H1 (cell line): ENCODE data around the gene KIF2C. TPM values are rescaled to one million over a fixed set of nuclear protein-coding genes. Genes with fewer than 3 reads are reported as not detected.

ENCODE experiments used
- CTCF ChIA-PET: fragments of 300-600 bp; sonication (Branson Sonifier 250); formaldehyde crosslinking; loops from one replicate; lab custom pipeline; 2021; ENCODE audit not compliant: partially characterized antibody; lab: Charles Lee
- POLR2A ChIA-PET: fragments of 300-600 bp; sonication (Branson Sonifier 250); formaldehyde crosslinking; loops from one replicate; lab custom pipeline; 2021; ENCODE audit warnings: inconsistent platforms; ENCODE audit not compliant: partially characterized antibody; lab: Charles Lee
- DNase-seq, 2 experiments: peaks; one replicate each; pipeline versions ENCODE4 v3.0.0 to v3.0.0-alpha.2; 2010 to 2022; ENCODE audit warnings: low spot score in 2 of 2, low read depth in 1 of 2, mixed read lengths in 1 of 2
- FAIRE-seq: peaks from 2 replicates; lab custom pipeline; 2011; peaks lifted over from hg19 to GRCh38; lab: Jason Lieb, UNC
- H2AFZ ChIP-seq: 2 replicates; pipeline ENCODE4 v1.8.1; 2012; ENCODE audit warnings: low read length, inconsistent platforms
- H2AK5ac ChIP-seq: 2 replicates; pipeline ENCODE4 v1.6.1; 2013; ENCODE audit warnings: low read depth, low read length
- H2BK120ac ChIP-seq: replicated peaks from 2 replicates; pipeline ENCODE3; 2013; ENCODE audit warnings: low read depth, low read length, inconsistent platforms
- H2BK12ac ChIP-seq: 2 replicates; pipeline ENCODE4 v1.6.1; 2013; ENCODE audit warnings: low read depth, low read length
- H2BK15ac ChIP-seq: 2 replicates; pipeline ENCODE4 v1.6.1; 2013; ENCODE audit warnings: low read length
- H2BK20ac ChIP-seq: 2 replicates; pipeline ENCODE4 v1.6.1; 2013; ENCODE audit warnings: low read length
- H2BK5ac ChIP-seq: 2 replicates; pipeline ENCODE4 v1.6.1; 2013; ENCODE audit warnings: low read depth, low read length
- H3K14ac ChIP-seq: 2 replicates; pipeline ENCODE4 v1.6.1; 2013; ENCODE audit warnings: inconsistent platforms; ENCODE audit not compliant: insufficient read length
- H3K18ac ChIP-seq: 2 replicates; pipeline ENCODE4 v1.6.1; 2013; ENCODE audit warnings: low read length; ENCODE audit errors: extremely low read depth
- H3K23ac ChIP-seq: 2 replicates; pipeline ENCODE4 v1.6.1; 2013; ENCODE audit warnings: inconsistent platforms; ENCODE audit not compliant: insufficient read length
- H3K23me2 ChIP-seq: 2 replicates; pipeline ENCODE4 v1.6.1; 2013; ENCODE audit warnings: low read depth, low read length
- H3K27ac ChIP-seq: 2 replicates; pipeline ENCODE4 v1.6.1; 2011; ENCODE audit warnings: low read depth, low read length, inconsistent platforms
- H3K27me3 ChIP-seq, 4 experiments: replicated peaks in 1 of 4; 1 replicate in 1 of 4; 2 replicates in 3 of 4; pipeline versions ENCODE4 v1.6.1 to v1.8.1; 2011 to 2013; ENCODE audit warnings: low read length in 3 of 4, mild to moderate bottlenecking in 3 of 4, inconsistent platforms in 2 of 4, mixed read lengths in 2 of 4, moderate library complexity in 1 of 4; ENCODE audit not compliant: control insufficient read depth in 3 of 4, insufficient read depth in 3 of 4; ENCODE audit errors: extremely low read depth in 1 of 4
- H3K36me3 ChIP-seq, 4 experiments: 2 replicates each; pipeline versions ENCODE4 v1.6.1 to v1.8.1; 2011 to 2013; ENCODE audit warnings: mild to moderate bottlenecking in 4 of 4, low read length in 3 of 4, moderate library complexity in 2 of 4, control low read depth in 1 of 4, inconsistent platforms in 1 of 4; ENCODE audit not compliant: insufficient read depth in 4 of 4, control insufficient read depth in 2 of 4
- H3K4ac ChIP-seq: replicated peaks from 2 replicates; pipeline ENCODE3; 2013; ENCODE audit warnings: low read length, low read depth, mixed read lengths, inconsistent platforms; ENCODE audit not compliant: insufficient read length
- H3K4me1 ChIP-seq, 4 experiments: replicated peaks in 1 of 4; 1 replicate in 1 of 4; 2 replicates in 3 of 4; pipeline versions ENCODE4 v1.6.1 to v1.8.1; 2011 to 2013; ENCODE audit warnings: low read length in 3 of 4, inconsistent platforms in 2 of 4, mixed read lengths in 1 of 4; ENCODE audit not compliant: insufficient read depth in 4 of 4, control insufficient read depth in 3 of 4
- H3K4me2 ChIP-seq, 2 experiments: 2 replicates each; pipeline versions ENCODE4 v1.6.1 to v1.8.1; 2011 to 2013; ENCODE audit warnings: low read depth in 2 of 2, low read length in 2 of 2, control low read depth in 1 of 2, inconsistent platforms in 1 of 2, mild to moderate bottlenecking in 1 of 2; ENCODE audit not compliant: insufficient read depth in 1 of 2
- H3K4me3 ChIP-seq, 4 experiments: fragments of 200-600, 300-600 bp in 1 of 4; sonication (generic), shearing (Covaris generic), sonication (Bioruptor Twin) in 1 of 4; 2 replicates each; pipeline versions ENCODE4 v1.5.1 to v1.8.1; 2011 to 2016; ENCODE audit warnings: low read length in 4 of 4, low read depth in 3 of 4, control low read depth in 2 of 4, inconsistent platforms in 2 of 4, mild to moderate bottlenecking in 2 of 4, mixed read lengths in 1 of 4, moderate library complexity in 1 of 4; ENCODE audit not compliant: insufficient read depth in 2 of 4; ENCODE audit errors: extremely low read depth in 1 of 4
- H3K56ac ChIP-seq: replicated peaks from 2 replicates; pipeline ENCODE3; 2013; ENCODE audit warnings: low read depth, mild to moderate bottlenecking, mixed read lengths, low read length, inconsistent platforms; ENCODE audit not compliant: insufficient read length
- H3K79me1 ChIP-seq: 2 replicates; pipeline ENCODE4 v1.6.1; 2013; ENCODE audit warnings: low read depth, low read length, control low read depth
- H3K79me2 ChIP-seq, 2 experiments: 2 replicates each; pipeline versions ENCODE4 v1.6.1 to v1.8.1; 2012 to 2013; ENCODE audit warnings: low read length in 2 of 2, mild to moderate bottlenecking in 2 of 2, inconsistent platforms in 1 of 2; ENCODE audit not compliant: insufficient read depth in 2 of 2, control insufficient read depth in 1 of 2
- H3K9ac ChIP-seq, 4 experiments: replicated peaks in 1 of 4; 1 replicate in 1 of 4; 2 replicates in 3 of 4; pipeline versions ENCODE4 v1.6.1 to v1.8.1; 2011 to 2013; ENCODE audit warnings: low read depth in 3 of 4, low read length in 3 of 4, control low read depth in 2 of 4, mild to moderate bottlenecking in 2 of 4, moderate library complexity in 2 of 4, inconsistent platforms in 1 of 4; ENCODE audit errors: extremely low read depth in 1 of 4
- H3K9me3 ChIP-seq, 2 experiments: 2 replicates each; pipeline versions ENCODE4 v1.6.1 to v1.8.1; 2012 to 2013; ENCODE audit warnings: mild to moderate bottlenecking in 2 of 2, moderate library complexity in 2 of 2, control low read depth in 1 of 2, inconsistent platforms in 1 of 2, low read depth in 1 of 2, low read length in 1 of 2, mixed read lengths in 1 of 2; ENCODE audit not compliant: insufficient read depth in 2 of 2
- H4K20me1 ChIP-seq, 2 experiments: replicated peaks in 1 of 2; 2 replicates each; pipeline versions ENCODE3 to v1.8.1; 2011 to 2013; ENCODE audit warnings: inconsistent platforms in 2 of 2, low read length in 2 of 2, mild to moderate bottlenecking in 1 of 2; ENCODE audit not compliant: insufficient read depth in 2 of 2, control insufficient read depth in 1 of 2
- H4K5ac ChIP-seq: 2 replicates; pipeline ENCODE4 v1.6.1; 2013; ENCODE audit warnings: low read length, low read depth, mixed read lengths, inconsistent platforms; ENCODE audit not compliant: insufficient read length
- H4K8ac ChIP-seq: 2 replicates; pipeline ENCODE4 v1.8.0; 2013; ENCODE audit warnings: mild to moderate bottlenecking, moderate library complexity, low read length, inconsistent platforms; ENCODE audit not compliant: insufficient read depth; ENCODE audit errors: extremely low read depth
- H4K91ac ChIP-seq: replicated peaks from 2 replicates; pipeline ENCODE3; 2013; ENCODE audit warnings: low read length, mixed read lengths, inconsistent platforms; ENCODE audit not compliant: insufficient read length
- BRCA1 ChIP-seq: IDR thresholded peaks from 2 replicates; pipeline ENCODE4 v1.6.1; 2012; ENCODE audit warnings: low read depth, low read length, improper control_type of control experiment
- CBX8 ChIP-seq: fragments of 300-800, 300-1000 bp; sonication (generic); IDR thresholded peaks from 2 replicates; pipeline ENCODE4 v1.7.1; 2016; ENCODE audit warnings: low read depth, low read length, borderline replicate concordance
- CTCF ChIP-seq, 3 experiments: IDR thresholded peaks; 1 replicate in 2 of 3; 2 replicates in 1 of 3; pipeline versions ENCODE4 v1.5.1 to v1.6.1; 2011; ENCODE audit warnings: low read length in 3 of 3, mild to moderate bottlenecking in 3 of 3, inconsistent platforms in 2 of 3, low read depth in 1 of 3, moderate library complexity in 1 of 3; ENCODE audit not compliant: insufficient read depth in 1 of 3; ENCODE audit errors: control extremely low read depth in 1 of 3
- EZH2 ChIP-seq: fragments of 200-600 bp; sonication (generic); IDR thresholded peaks from 2 replicates; pipeline ENCODE4 v1.7.1; 2012; ENCODE audit warnings: low read depth, mild to moderate bottlenecking, moderate library complexity, low read length, inconsistent platforms; ENCODE audit not compliant: severe bottlenecking
- FOSL1 ChIP-seq: IDR thresholded peaks from 2 replicates; pipeline ENCODE4 v1.6.1; 2011; ENCODE audit warnings: mild to moderate bottlenecking, low read depth, low read length, moderate library complexity; ENCODE audit not compliant: insufficient read depth
- GTF2F1 ChIP-seq: IDR thresholded peaks from 2 replicates; pipeline ENCODE4 v1.6.1; 2012; ENCODE audit warnings: low read depth, low read length, improper control_type of control experiment, borderline replicate concordance
- KDM4A ChIP-seq: IDR thresholded peaks from one replicate; pipeline ENCODE4 v1.7.1; 2012; ENCODE audit warnings: low read depth, mild to moderate bottlenecking, moderate library complexity, low read length, inconsistent platforms; ENCODE audit not compliant: severe bottlenecking
- PHF8 ChIP-seq: fragments of 200-600 bp; sonication (generic); conservative IDR thresholded peaks from 2 replicates; pipeline ENCODE4 v1.7.1; 2012; ENCODE audit warnings: low read depth, mild to moderate bottlenecking, inconsistent platforms, low read length, moderate library complexity
- RNF2 ChIP-seq: fragments of 200-900, 300-1000 bp; sonication (generic); IDR thresholded peaks from 2 replicates; pipeline ENCODE4 v1.7.1; 2016; ENCODE audit warnings: borderline replicate concordance, low read depth, mild to moderate bottlenecking, antibody characterized with exemption, low read length; ENCODE audit not compliant: poor library complexity, severe bottlenecking; ENCODE audit errors: missing control alignments
- TAF1 ChIP-seq: IDR thresholded peaks from 2 replicates; pipeline ENCODE4 v1.6.1; 2011; ENCODE audit warnings: mild to moderate bottlenecking, low read depth, low read length
- WGBS, 2 experiments: shearing (Covaris generic) in 1 of 2; methylation state at CpG; one replicate each; pipeline versions ENCODE4 v1.1.6 to v1.1.7; 2013 to 2015; ENCODE audit warnings: low lambda C conversion rate in 2 of 2, mixed read lengths in 2 of 2, inconsistent platforms in 1 of 2, low coverage in 1 of 2, missing lambda C conversion rate in 1 of 2; ENCODE audit not compliant: insufficient replicate concordance in 2 of 2, insufficient coverage in 1 of 2, insufficient read length in 1 of 2; ENCODE audit errors: extremely low coverage in 1 of 2, missing lambda C conversion rate in 1 of 2; 5-methylcytosine and 5-hydroxymethylcytosine counted together
- polyA plus RNA-seq, 7 experiments: library from polyadenylated mRNA; depleted of rRNA in 3 of 7; stranded (reverse) in 5 of 7; unstranded in 2 of 7; fragments of >200 nt in 5 of 7; fragments of 200-250 nt in 2 of 7; gene quantifications; 1 replicate in 5 of 7; 2 replicates in 1 of 7; 4 replicates in 1 of 7; pipeline versions ENCODE4 v1.2.1 to v1.2.3, GENCODE V29; 2011 to 2013; ENCODE audit warnings: missing spikeins in 2 of 7, mixed read lengths in 2 of 7
- total RNA-seq: library from RNA; stranded (reverse); fragmentation: NEBNext Ultra II Directional; extraction: Animal tissue kit (Norgen Biotek cat#: 25700); gene quantifications from 2 replicates; pipeline ENCODE4 v1.2.1, GENCODE V29; 2021

Gene KIF2C
- total and polyA plus RNA-seq, 2 of the 8 experiments (the other 6 are each of a cell fraction or from before 2014, with no cell fraction given): 41.8 to 68.1 TPM

- no peak for FAIRE-seq
- TF ChIP-seq KDM4A (no peak), TAF1 (no peak), CTCF (IDR thresholded peaks at IDR 0.05; ENCODE audit: control extremely low read depth in 1 of 3, insufficient read depth in 1 of 3, low read depth in 1 of 3, low read length in 3 of 3) (no peak), EZH2 (no peak), CBX8 (no peak), PHF8 (no peak), BRCA1 (no peak), GTF2F1 (no peak), FOSL1 (no peak), RNF2 (no peak)
Observed at GRCh38 chr1:44733365-44733764, 6.3 kb upstream of the KIF2C start.

More at GRCh38 chr1:44733365-44733764, 6.3 kb upstream of the KIF2C start:
- Histone ChIP-seq H3K4ac (no peak overlapping the region), H2BK20ac (no peak overlapping the region), H2BK120ac (no peak overlapping the region), H2AK5ac (no peak overlapping the region), H3K27ac (no peak overlapping the region), H4K91ac (no peak overlapping the region), H2BK5ac (no peak overlapping the region), H3K79me1 (no peaks in the 10 kb centered on the region), H3K56ac (no peak overlapping the region), H2BK12ac (no peak overlapping the region), H3K4me1 (peaks cover 0 to 3% (median 0%) of the 10 kb centered on the region in 4 experiments; a peak in 2 of 7 replicates), H3K14ac (no peak overlapping the region), H3K4me3 (no peak overlapping the region), H4K20me1 (no peaks in the 10 kb centered on the region), H3K23me2 (no peaks in the 10 kb centered on the region), H4K5ac (no peak overlapping the region), H4K8ac (no peak overlapping the region), H3K4me2 (no peak overlapping the region), H3K36me3 (no peaks in the 10 kb centered on the region), H3K9ac (no peak overlapping the region), H3K9me3 (peaks cover 0 to 5% of the 10 kb centered on the region in 2 experiments; a peak in 1 of 4 replicates), H3K27me3 (no peaks in the 10 kb centered on the region), H3K18ac (no peak overlapping the region), H3K23ac (no peak overlapping the region), H2BK15ac (0 out of 2 replicates have a peak overlapping the region, but pooled peaks have one; percentile 88), H3K79me2 (no peaks in the 10 kb centered on the region), H2AFZ (0 out of 2 replicates have a peak overlapping the region, but pooled peaks have one; percentile 14)
- DNase-seq: no peak
- 71% methylated on average over 1 of the region's 1 CpG; no CpG with 5 or more reads in 1 of the 2 experiments for WGBS, 2 experiments
- ChIA-PET CTCF (interaction anchor here (0.7 to 10.5 kb wide), 6 partner anchors 12 to 88 kb away, joined by 4 to 107 read pairs (median 28); partner anchors contain the start of genes BEST4, BTBD19 and RPS8), POLR2A (interaction anchor here (0.7 to 22.5 kb wide), 5 partner anchors 11 to 87 kb away, joined by 3 to 428 read pairs (median 3); partner anchors contain the start of genes BEST4, PLK3 and RPS8)
